ENCODE measurements around the gene DUSP5. TPM values are rescaled to one million over a fixed set of nuclear protein-coding genes. Genes with fewer than 3 reads are reported as not detected.

DUSP5 gene
- total and polyA plus RNA-seq, 10 of the 15 experiments (the other 5 are each of a cell fraction or from before 2014, with no cell fraction given): 2.1 to 95.9 (median 23.4) TPM

- TF ChIP-seq SUPT20H (IDR thresholded peaks at IDR 0.05; ENCODE audit: borderline replicate concordance, control insufficient read depth, low read depth, low read length) (no peak), NBN (IDR thresholded peaks at IDR 0.05) (peak; percentile 43; the same call in 1 of the 2 replicates)
These were observed 48.9 kb upstream of the DUSP5 start (continued) for GRCh38 chr10:110448682-110449418.

- Histone ChIP-seq H3K4me1 (ENCODE audit: control insufficient read depth, insufficient read depth, low read length) (peaks cover 32% of the 10 kb centered on the region), H3K36me3 (ENCODE audit: control insufficient read depth in 2 of 2, insufficient read depth in 2 of 2, low read length in 1 of 2) (no peaks in the 10 kb centered on the region), H3K79me2 (ENCODE audit: control insufficient read depth, insufficient read depth, low read length) (no peaks in the 10 kb centered on the region), H3K27ac (ENCODE audit: control insufficient read depth, insufficient read depth) (no peak overlapping the region), H3K27me3 (replicated peaks in 1 of 2; ENCODE audit: control insufficient read depth in 2 of 2, insufficient read depth in 2 of 2, low read length in 1 of 2) (no peaks in the 10 kb centered on the region), H3K9ac (ENCODE audit: control insufficient read depth, insufficient read depth, low read length) (no peak overlapping the region), H3K4me3 (no peak overlapping the region), H2AFZ (ENCODE audit: control insufficient read depth, low read depth, low read length) (no peak overlapping the region), H3K4me2 (ENCODE audit: control insufficient read depth, insufficient read depth) (no peak overlapping the region), H4K20me1 (ENCODE audit: control insufficient read depth, insufficient read depth) (no peaks in the 10 kb centered on the region), H3K9me3 (replicated peaks; ENCODE audit: control insufficient read depth, insufficient read depth, low read length) (no peaks in the 10 kb centered on the region)
- ChIA-PET POLR2A (interaction anchor here (0.6 to 1.4 kb wide), 5 partner anchors 12 to 122 kb away, joined by 3 to 5 read pairs (median 3); no protein-coding TSS in a partner anchor), CTCF (interaction anchor here (0.7 to 1.4 kb wide), 2 partner anchors 43 to 44 kb away, joined by 3 read pairs; no protein-coding TSS in a partner anchor), RAD21 (ENCODE audit: unreplicated experiment) (interaction anchor here (1.3 kb wide), 1 partner anchor 40 kb away, joined by 3 read pairs; no protein-coding TSS in a partner anchor), SMC1A (ENCODE audit: uncharacterized antibody, unreplicated experiment) (interaction anchor here (1.0 to 2.0 kb wide), 8 partner anchors 9 to 101 kb away, joined by 3 to 7 read pairs (median 4); no protein-coding TSS in a partner anchor)
- no peak for FAIRE-seq
- no peak for TF ChIP-seq ZBTB40 (IDR thresholded peaks at IDR 0.05; ENCODE audit: borderline replicate concordance)
- 0 out of 2 replicates have a peak, but pooled peaks have one; percentile 17 for TF ChIP-seq HDGF (IDR thresholded peaks at IDR 0.05)
- in situ Hi-C loops (cut with MboI) (no loop called here), intact Hi-C loops (cut with micrococcal nuclease; ENCODE audit: unreplicated experiment) (no loop called here)
- BruUV-seq (replicated peaks): no TSS peak
- peak; percentile 61 for ATAC-seq
- 10% methylated on average over 3 of the region's 3 CpGs for WGBS (ENCODE audit: insufficient coverage, insufficient replicate concordance, low lambda C conversion rate, missing lambda C conversion rate)
- DNase-seq (ENCODE audit: low read depth, low spot score): no peak
These were observed 42.3 kb upstream of the DUSP5 start for GRCh38 chr10:110455446-110455845.
